NCI-H2171 treated with DMSO at 0.1 percent for 48 hours (cell line): Measurements from ENCODE around the gene DNAJC5G.
"Not testable (repeated sequence)": the region's sequence is repeated elsewhere in the genome, so short reads cannot be mapped to it uniquely, and the experiment has no call there.

Source experiments
- DNase-seq: peaks from one replicate; lab custom pipeline; 2025; lab: John Stamatoyannopoulos, UW

Gene DNAJC5G

DNA sequence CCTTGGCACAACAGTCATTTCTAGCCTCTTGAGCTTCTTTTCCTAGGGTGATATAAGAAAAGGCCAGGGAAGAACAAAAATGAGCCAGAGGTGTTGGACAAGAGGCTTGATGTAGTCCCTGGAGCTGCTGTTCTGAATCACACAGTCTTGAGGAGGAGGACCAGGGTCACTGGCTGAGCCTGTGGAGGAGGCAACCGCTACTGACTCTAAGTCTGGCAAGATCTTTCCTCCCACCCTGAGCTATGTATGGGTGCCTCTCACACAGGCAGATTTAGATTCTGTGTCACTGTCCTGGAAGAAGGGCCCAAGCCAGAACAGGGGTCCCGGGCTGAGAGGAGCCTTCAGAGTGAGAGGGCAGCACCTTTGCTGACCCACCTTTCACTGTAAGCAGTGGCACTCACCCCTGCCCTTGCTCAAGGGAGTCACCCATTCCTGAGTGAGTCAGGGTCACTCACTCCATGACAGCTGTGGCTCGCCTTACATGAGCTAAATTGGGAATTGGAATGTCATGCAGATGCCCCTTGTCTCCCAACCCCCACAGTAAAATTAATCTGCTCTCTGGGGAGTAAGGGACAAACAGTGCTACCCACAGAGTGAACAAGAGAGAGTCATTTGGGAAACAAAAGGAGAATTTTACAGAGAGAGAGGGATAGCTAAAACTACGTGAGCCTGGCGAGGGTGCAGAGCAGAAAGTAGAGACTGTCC is 6.8 kb downstream of the DNAJC5G start, which contains the start of gene TRIM54:
Gene TRIM54, plus strand, starts transcription at position 575 of the 705 bp plus-strand sequence. CDS start 303 bp downstream, outside the sequence.
- DNase-seq, result no peak

- DNase-seq, result peak; percentile 29
Measured at GRCh38 chr2:27282892-27283291, 7.7 kb downstream of the DNAJC5G start.

GRCh38 chr2:27284996-27285395 is 9.8 kb downstream of the DNAJC5G start:
- DNase-seq, result no peak

DNA sequence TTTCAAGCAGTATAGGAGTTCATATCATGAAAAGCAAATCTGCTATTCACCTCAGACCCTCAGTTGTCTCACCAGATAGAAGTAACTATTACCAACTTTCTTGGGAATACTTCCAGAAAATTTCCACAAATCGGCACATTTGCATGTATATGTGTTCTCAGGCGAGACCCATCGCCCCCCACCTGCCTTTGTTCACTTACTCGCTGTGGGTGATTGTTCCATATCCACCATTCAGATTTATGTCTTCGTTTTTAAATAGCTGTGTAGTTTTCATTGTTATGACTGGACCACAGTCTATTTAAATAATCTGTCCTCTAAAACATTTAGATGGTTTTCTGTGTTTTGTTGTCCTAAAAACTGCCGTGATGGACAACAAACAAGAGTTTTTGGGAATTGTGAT is 10.2 kb downstream of the DNAJC5G start:
- DNase-seq, result no peak

DNA sequence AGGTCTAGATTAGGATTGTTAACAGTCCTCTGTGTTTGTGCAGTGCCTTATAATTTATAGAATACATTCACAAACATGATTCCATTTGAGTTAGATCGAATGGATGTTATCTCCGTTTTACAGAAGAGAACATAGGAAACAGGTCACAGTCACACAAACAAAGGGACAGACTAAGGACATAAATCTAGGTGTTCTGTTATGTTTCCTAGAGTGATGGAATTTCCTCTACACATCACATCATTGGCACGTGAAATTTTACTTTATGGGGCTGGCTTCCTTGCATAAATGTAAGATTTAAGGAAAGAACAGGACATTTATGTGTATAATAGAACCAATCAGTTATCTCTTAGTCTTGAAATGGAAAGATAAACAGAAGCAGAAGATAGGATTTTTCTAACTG is 13.4 kb downstream of the DNAJC5G start:
- no peak for DNase-seq

DNA sequence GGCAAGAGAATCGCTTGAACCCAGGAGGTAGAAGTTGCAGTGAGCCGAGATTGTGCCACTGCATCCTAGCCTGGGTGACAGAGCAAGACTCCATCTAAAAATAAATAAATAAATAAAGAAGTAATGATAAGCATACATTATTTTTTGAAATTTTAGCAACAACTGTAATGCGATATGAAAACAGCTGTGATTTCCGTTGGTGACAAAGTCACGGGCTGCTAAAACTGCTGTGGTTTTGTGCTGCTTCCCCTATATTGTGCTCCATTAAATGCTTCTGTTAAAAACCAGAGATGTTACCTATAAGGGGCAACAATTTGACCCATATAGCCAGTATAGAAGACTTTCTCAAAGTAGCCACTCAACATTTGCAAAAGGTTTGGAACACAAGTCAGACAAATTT is 15.3 kb downstream of the DNAJC5G start:
- no peak for DNase-seq

DNA sequence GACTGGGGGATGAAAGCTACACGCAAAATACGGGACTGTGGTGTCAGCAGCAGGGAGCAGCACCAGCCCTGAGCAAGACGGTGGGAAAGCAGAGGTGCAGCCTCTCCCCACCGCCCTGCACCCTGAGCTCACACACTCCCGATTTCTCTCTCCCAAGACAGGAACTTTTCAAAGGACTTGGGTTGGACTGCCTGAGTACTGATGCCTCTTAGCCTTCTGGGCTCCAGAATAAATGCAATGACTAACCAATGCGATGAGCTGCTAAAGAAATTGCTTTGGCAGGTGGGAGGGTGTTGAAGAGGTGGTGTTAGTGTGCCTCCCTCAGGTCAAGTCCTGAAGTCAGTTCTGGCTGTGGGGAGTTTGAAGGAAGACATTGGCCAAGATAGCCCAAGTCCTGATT is 16.6 kb downstream of the DNAJC5G start:
- DNase-seq, result no peak

- no peak for DNase-seq
Measured at GRCh38 chr2:27294928-27295327, 19.7 kb downstream of the DNAJC5G start.

- DNase-seq, result no peak
Measured at GRCh38 chr2:27296481-27296880, 21.2 kb downstream of the DNAJC5G start.

DNA sequence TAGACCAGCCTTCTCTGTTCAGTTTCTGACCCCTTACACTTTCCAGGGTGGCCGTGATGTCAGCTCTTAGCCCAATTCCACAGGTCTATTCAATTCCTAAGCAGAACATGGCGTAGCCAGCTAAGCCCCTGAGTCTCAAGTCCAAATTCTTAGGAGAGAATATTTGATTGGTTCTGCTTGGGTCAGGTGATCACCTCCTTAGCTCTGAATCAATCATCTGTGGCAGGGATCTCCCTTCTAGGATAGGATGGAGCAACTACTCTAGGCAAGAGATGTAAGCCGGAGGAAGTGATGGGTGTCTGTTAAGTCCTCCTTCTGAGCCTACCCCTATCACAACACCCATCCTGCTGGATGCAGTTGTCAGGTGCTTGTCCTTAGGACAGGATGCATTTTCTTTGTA is 22.0 kb downstream of the DNAJC5G start:
- no peak for DNase-seq

GRCh38 chr2:27298391-27299080 is 23.3 kb downstream of the DNAJC5G start:
- DNase-seq, result no peak

- DNase-seq, result not testable (repeated sequence)
Measured at GRCh38 chr2:27300606-27301005, 25.4 kb downstream of the DNAJC5G start.

GRCh38 chr2:27303093-27304025 is 28.1 kb downstream of the DNAJC5G start:
- peak; percentile 86 for DNase-seq

- no peak for DNase-seq
Measured at GRCh38 chr2:27304488-27305240, 29.4 kb downstream of the DNAJC5G start.

GRCh38 chr2:27305516-27305915 is 30.3 kb downstream of the DNAJC5G start:
- DNase-seq, result no peak

- DNase-seq, result no peak
Measured at GRCh38 chr2:27306136-27306535, 30.9 kb downstream of the DNAJC5G start.

- DNase-seq, result peak; percentile 17
Measured at GRCh38 chr2:27306573-27307286, 31.5 kb downstream of the DNAJC5G start.

DNA sequence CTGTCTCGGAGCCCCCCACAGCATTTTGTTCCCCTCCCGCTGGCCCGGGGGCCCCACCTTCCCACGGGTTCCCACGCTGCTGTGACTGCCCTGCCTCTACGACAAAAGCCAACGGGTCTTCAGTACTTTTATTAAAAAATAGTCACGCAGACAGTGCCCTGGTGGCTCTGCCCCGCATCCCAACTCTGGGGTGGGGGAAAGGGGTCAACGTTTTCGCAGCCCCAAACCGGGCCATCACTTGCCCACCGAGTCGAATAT is 32.0 kb downstream of the DNAJC5G start:
- no peak for DNase-seq

- peak; percentile 34 for DNase-seq
Measured at GRCh38 chr2:27307545-27308358, 32.5 kb downstream of the DNAJC5G start.

DNA sequence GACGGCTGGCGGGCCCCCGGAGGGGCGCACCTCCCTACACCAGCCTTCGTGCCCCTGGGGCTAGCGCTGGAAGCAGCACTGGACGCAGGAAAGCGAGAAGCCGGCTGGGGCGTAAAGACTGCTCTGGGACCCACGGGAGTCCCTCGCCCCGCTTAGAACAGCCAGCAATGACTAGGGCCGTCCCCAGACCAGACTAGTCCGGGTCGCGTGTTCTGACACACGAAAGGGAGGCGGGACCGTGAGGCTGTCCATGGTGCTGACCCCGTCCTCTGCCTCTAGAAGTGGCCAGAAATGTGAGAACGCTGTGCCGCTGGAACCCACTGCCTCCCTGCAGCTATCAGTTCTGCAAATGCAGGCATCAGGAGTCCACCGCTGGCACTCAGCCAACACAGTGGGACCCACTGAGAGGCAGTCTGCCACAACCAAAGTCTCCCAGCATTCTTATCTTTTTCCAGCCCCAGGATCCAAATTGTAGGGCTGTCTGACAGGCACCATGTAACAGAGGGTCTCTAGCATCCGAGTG is 33.2 kb downstream of the DNAJC5G start, which contains the start of gene UCN:
Gene UCN, minus strand, starts transcription at position 87 of the 523 bp plus-strand sequence. CDS start 550 bp downstream, outside the sequence.
- DNase-seq, result peak; percentile 32
